ENCODE data around the gene PTPRF. TPM values are rescaled to one million over a fixed set of nuclear protein-coding genes. Genes with fewer than 3 reads are reported as not detected.

PTPRF gene
- total RNA-seq, 3 donors from 2014 or later (not counting 1 experiment from before 2014, with no cell fraction given): 0.12 to 1.9 TPM; not detected in 1

- Mint-ChIP-seq H3K36me3 (no peaks in the 10 kb centered on the region), H3K27me3 (ENCODE audit: low read depth in 2 of 2) (peaks cover 5 to 7% of the 10 kb centered on the region in 2 donors), H3K27ac (no peak overlapping the region), H3K4me3 (no peak overlapping the region), H3K9me3 (no peaks in the 10 kb centered on the region), H3K4me1 (peaks cover 0 to 2% of the 10 kb centered on the region in 2 donors)
- DNase-seq (no peak), ATAC-seq (no peak)
- no peaks in the 10 kb centered on the region for H3K9me3 ChIP-seq (ENCODE audit: control insufficient read depth, insufficient read depth, low read length)
- H3K4me3 ChIP-seq (ENCODE audit: low read length): no peak overlapping the region
- peaks cover 3% of the 10 kb centered on the region for H3K4me1 ChIP-seq (ENCODE audit: control insufficient read depth, insufficient read depth, low read length)
- no peak overlapping the region for H3K27ac ChIP-seq (ENCODE audit: low read length)
- no peaks in the 10 kb centered on the region for H3K27me3 ChIP-seq (ENCODE audit: control insufficient read depth, insufficient read depth, low read length)
- no peaks in the 10 kb centered on the region for H3K36me3 ChIP-seq (ENCODE audit: control insufficient read depth, insufficient read depth, low read length)
- intact Hi-C loops (cut with micrococcal nuclease): no loop called here
- WGBS (ENCODE audit: insufficient coverage): 92% methylated on average over 11 of the region's 12 CpGs
- TF ChIP-seq CTCF (IDR thresholded peaks at IDR 0.05): no peak
Observed at GRCh38 chr1:43545339-43545694, 14.6 kb downstream of the PTPRF start.

GRCh38 chr1:43545695-43546387, 15.2 kb downstream of the PTPRF start:
- no peak for TF ChIP-seq CTCF (IDR thresholded peaks at IDR 0.05)
- ATAC-seq (no peak), DNase-seq (no peak)
- Histone ChIP-seq H3K4me3 (ENCODE audit: low read length) (no peak overlapping the region), H3K4me1 (ENCODE audit: control insufficient read depth, insufficient read depth, low read length) (peaks cover 4% of the 10 kb centered on the region), H3K36me3 (ENCODE audit: control insufficient read depth, insufficient read depth, low read length) (no peaks in the 10 kb centered on the region), H3K27ac (ENCODE audit: low read length) (no peak overlapping the region), H3K27me3 (ENCODE audit: control insufficient read depth, insufficient read depth, low read length) (no peaks in the 10 kb centered on the region), H3K9me3 (ENCODE audit: control insufficient read depth, insufficient read depth, low read length) (no peaks in the 10 kb centered on the region)
- WGBS (ENCODE audit: insufficient coverage): 64% methylated on average over 12 of the region's 12 CpGs
- no peak overlapping the region for H3K27ac Mint-ChIP-seq
- H3K36me3 Mint-ChIP-seq: no peaks in the 10 kb centered on the region
- peaks cover 7 to 10% of the 10 kb centered on the region in 2 donors for H3K27me3 Mint-ChIP-seq (ENCODE audit: low read depth in 2 of 2)
- no peak overlapping the region for H3K4me3 Mint-ChIP-seq
- H3K9me3 Mint-ChIP-seq: no peaks in the 10 kb centered on the region
- intact Hi-C loops (cut with micrococcal nuclease): no loop called here
- H3K4me1 Mint-ChIP-seq: peaks cover 0 to 5% of the 10 kb centered on the region in 2 donors

GRCh38 chr1:43546388-43547100, 15.9 kb downstream of the PTPRF start:
- TF ChIP-seq CTCF (IDR thresholded peaks at IDR 0.05): no peak
- DNase-seq (no peak), ATAC-seq (no peak)
- Histone ChIP-seq H3K27me3 (ENCODE audit: control insufficient read depth, insufficient read depth, low read length) (no peaks in the 10 kb centered on the region), H3K9me3 (ENCODE audit: control insufficient read depth, insufficient read depth, low read length) (no peaks in the 10 kb centered on the region), H3K27ac (ENCODE audit: low read length) (no peak overlapping the region), H3K4me1 (ENCODE audit: control insufficient read depth, insufficient read depth, low read length) (peaks cover 4% of the 10 kb centered on the region), H3K4me3 (ENCODE audit: low read length) (no peak overlapping the region), H3K36me3 (ENCODE audit: control insufficient read depth, insufficient read depth, low read length) (no peaks in the 10 kb centered on the region)
- H3K4me3 Mint-ChIP-seq: no peak overlapping the region
- H3K36me3 Mint-ChIP-seq: no peaks in the 10 kb centered on the region
- H3K27me3 Mint-ChIP-seq (ENCODE audit: low read depth in 2 of 2): peaks cover 7 to 13% of the 10 kb centered on the region in 2 donors
- intact Hi-C loops (cut with micrococcal nuclease): no loop called here
- 89% methylated on average over 15 of the region's 15 CpGs for WGBS (ENCODE audit: insufficient coverage)
- H3K27ac Mint-ChIP-seq: no peak overlapping the region
- no peaks in the 10 kb centered on the region for H3K9me3 Mint-ChIP-seq
- H3K4me1 Mint-ChIP-seq: peaks cover 0 to 5% of the 10 kb centered on the region in 2 donors
